HUES48 (cell line): ENCODE measurements around the gene DDX50.
"Not testable (repeated sequence)": the region's sequence is repeated elsewhere in the genome, so short reads cannot be mapped to it uniquely, and the experiment has no call there.

Experiments
- H3K27ac ChIP-seq: one replicate; pipeline ENCODE4 v1.7.0; 2013; ENCODE audit warnings: low read depth, low read length, inconsistent platforms
- H3K27me3 ChIP-seq: 2 replicates; pipeline ENCODE4 v1.6.1; 2013; ENCODE audit warnings: mild to moderate bottlenecking, low read length; ENCODE audit not compliant: control insufficient read depth, insufficient read depth
- H3K36me3 ChIP-seq: 2 replicates; pipeline ENCODE4 v1.6.1; 2013; ENCODE audit warnings: low read length; ENCODE audit not compliant: control insufficient read depth, insufficient read depth
- H3K4me1 ChIP-seq: 2 replicates; pipeline ENCODE4 v1.6.1; 2013; ENCODE audit warnings: mild to moderate bottlenecking, low read length; ENCODE audit not compliant: control insufficient read depth, insufficient read depth
- H3K4me3 ChIP-seq: 2 replicates; pipeline ENCODE4 v1.5.1; 2013; ENCODE audit warnings: mild to moderate bottlenecking, low read depth, low read length
- H3K9ac ChIP-seq: 2 replicates; pipeline ENCODE4 v1.6.1; 2013; ENCODE audit warnings: mild to moderate bottlenecking, low read depth, low read length, moderate library complexity
- H3K9me3 ChIP-seq: 2 replicates; pipeline ENCODE4 v1.6.1; 2013; ENCODE audit warnings: low read length; ENCODE audit not compliant: control insufficient read depth, insufficient read depth

Gene DDX50

GRCh38 chr10:68955355-68955831, 54.3 kb downstream of the DDX50 start:
- Histone ChIP-seq H3K4me3 (peak overlapping the region; percentile 87), H3K27me3 (no peaks in the 10 kb centered on the region), H3K9me3 (no peaks in the 10 kb centered on the region), H3K36me3 (peaks cover 18% of the 10 kb centered on the region), H3K9ac (peak overlapping the region; percentile 95), H3K27ac (peak overlapping the region; percentile 93), H3K4me1 (no peaks in the 10 kb centered on the region; the same call in 1 of the 2 replicates)

GRCh38 chr10:68955832-68956532, 54.9 kb downstream of the DDX50 start, which contains the start of gene DDX21:
TSS of gene DDX21 (plus strand) at chr10:68956170. CDS start at chr10:68956226, 56 bp downstream.
- Histone ChIP-seq H3K4me3 (peak within 1 kb of the TSS; percentile 87), H3K9ac (peak within 1 kb of the TSS; percentile 95), H3K27ac (peak within 1 kb of the TSS; percentile 93), H3K36me3 (peaks cover 24% of the 10 kb centered on the region), H3K27me3 (no peaks in the 10 kb centered on the region), H3K9me3 (no peaks in the 10 kb centered on the region), H3K4me1 (no peaks in the 10 kb centered on the region; the same call in 1 of the 2 replicates)

GRCh38 chr10:68957284-68957615, 56.1 kb downstream of the DDX50 start:
- Histone ChIP-seq H3K4me1 (no peaks in the 10 kb centered on the region; the same call in 1 of the 2 replicates), H3K27ac (peak overlapping the region; percentile 66), H3K36me3 (peaks cover 37% of the 10 kb centered on the region), H3K9me3 (no peaks in the 10 kb centered on the region), H3K4me3 (peak overlapping the region; percentile 87), H3K9ac (peak overlapping the region; percentile 95), H3K27me3 (no peaks in the 10 kb centered on the region)

GRCh38 chr10:68957654-68958053, 56.5 kb downstream of the DDX50 start:
- Histone ChIP-seq H3K9ac (peak overlapping the region; percentile 95), H3K4me1 (no peaks in the 10 kb centered on the region; the same call in 1 of the 2 replicates), H3K9me3 (no peaks in the 10 kb centered on the region), H3K36me3 (peaks cover 41% of the 10 kb centered on the region), H3K4me3 (peak overlapping the region; percentile 87), H3K27me3 (no peaks in the 10 kb centered on the region), H3K27ac (peak overlapping the region; percentile 66)

- H3K9me3 ChIP-seq, result no peaks in the 10 kb centered on the region
- no peak overlapping the region for H3K27ac ChIP-seq
- no peak overlapping the region for H3K4me3 ChIP-seq
- H3K4me1 ChIP-seq, result no peaks in the 10 kb centered on the region; the same call in 1 of the 2 replicates
- no peaks in the 10 kb centered on the region for H3K27me3 ChIP-seq
- no peak overlapping the region for H3K9ac ChIP-seq
- H3K36me3 ChIP-seq, result peaks cover 63% of the 10 kb centered on the region
Observed at GRCh38 chr10:68959695-68960527, 58.8 kb downstream of the DDX50 start.

GRCh38 chr10:68963151-68963550, 62.0 kb downstream of the DDX50 start:
- Histone ChIP-seq H3K9me3 (no peaks in the 10 kb centered on the region), H3K27me3 (no peaks in the 10 kb centered on the region), H3K27ac (no peak overlapping the region), H3K36me3 (peaks cover 93% of the 10 kb centered on the region), H3K4me1 (no peaks in the 10 kb centered on the region), H3K9ac (no peak overlapping the region), H3K4me3 (no peak overlapping the region)

- no peaks in the 10 kb centered on the region for H3K9me3 ChIP-seq
- peaks cover 99% of the 10 kb centered on the region for H3K36me3 ChIP-seq
- H3K4me3 ChIP-seq, result no peak overlapping the region
- no peaks in the 10 kb centered on the region for H3K27me3 ChIP-seq
- H3K4me1 ChIP-seq, result no peaks in the 10 kb centered on the region
- H3K27ac ChIP-seq, result no peak overlapping the region
- H3K9ac ChIP-seq, result no peak overlapping the region
Observed at GRCh38 chr10:68973975-68974374, 72.9 kb downstream of the DDX50 start.

- H3K36me3 ChIP-seq, result peaks cover 99% of the 10 kb centered on the region
- H3K4me3 ChIP-seq, H3K9ac ChIP-seq, H3K27ac ChIP-seq, H3K4me1 ChIP-seq, H3K27me3 ChIP-seq, H3K9me3 ChIP-seq: not testable (repeated sequence)
Observed at GRCh38 chr10:68975936-68976473, 74.9 kb downstream of the DDX50 start.

GRCh38 chr10:68979738-68980137, 78.6 kb downstream of the DDX50 start:
- peaks cover 99% of the 10 kb centered on the region for H3K36me3 ChIP-seq
- H3K27ac ChIP-seq, H3K4me3 ChIP-seq, H3K27me3 ChIP-seq, H3K9ac ChIP-seq, H3K9me3 ChIP-seq, H3K4me1 ChIP-seq: not testable (repeated sequence)

- Histone ChIP-seq H3K4me1 (no peaks in the 10 kb centered on the region), H3K36me3 (peaks cover 98% of the 10 kb centered on the region), H3K4me3 (no peak overlapping the region), H3K9me3 (no peaks in the 10 kb centered on the region), H3K27me3 (no peaks in the 10 kb centered on the region), H3K27ac (no peak overlapping the region), H3K9ac (no peak overlapping the region)
Observed at GRCh38 chr10:68981074-68981473, 80.0 kb downstream of the DDX50 start.

GRCh38 chr10:68982389-68982788, 81.3 kb downstream of the DDX50 start:
- no peak overlapping the region for H3K27ac ChIP-seq
- H3K9ac ChIP-seq, result no peak overlapping the region
- H3K36me3 ChIP-seq, result peaks cover 85% of the 10 kb centered on the region
- H3K4me3 ChIP-seq, result no peak overlapping the region
- H3K9me3 ChIP-seq, result no peaks in the 10 kb centered on the region
- H3K27me3 ChIP-seq, result no peaks in the 10 kb centered on the region
- no peaks in the 10 kb centered on the region for H3K4me1 ChIP-seq
